DMS79 (cell line): ENCODE measurements around the gene TMEM131.

Source experiments
- DNase-seq: peaks from one replicate; lab custom pipeline; 2025; lab: John Stamatoyannopoulos, UW

The TMEM131 gene

GRCh38 chr2:97806738-97807618 is 188.8 kb downstream of the TMEM131 start:
- DNase-seq = peak; percentile 32

GRCh38 chr2:97805776-97806175 is 190.0 kb downstream of the TMEM131 start:
- no peak for DNase-seq

GRCh38 chr2:97801028-97801427 is 194.7 kb downstream of the TMEM131 start:
- no peak for DNase-seq

- DNase-seq = no peak
Measured at GRCh38 chr2:97798416-97798815, 197.3 kb downstream of the TMEM131 start.

- DNase-seq = no peak
Measured at GRCh38 chr2:97797355-97797754, 198.4 kb downstream of the TMEM131 start.

- no peak for DNase-seq
Measured at GRCh38 chr2:97796465-97797126, 199.2 kb downstream of the TMEM131 start.

- peak; percentile 80 for DNase-seq
Measured at GRCh38 chr2:97792416-97792815, 203.3 kb downstream of the TMEM131 start.

GRCh38 chr2:97788986-97789644 is 206.6 kb downstream of the TMEM131 start:
- DNase-seq = no peak

- DNase-seq = no peak
Measured at GRCh38 chr2:97785818-97786217, 209.9 kb downstream of the TMEM131 start.

GRCh38 chr2:97784953-97785352 is 210.8 kb downstream of the TMEM131 start:
- DNase-seq = no peak

- no peak for DNase-seq
Measured at GRCh38 chr2:97781981-97782380, 213.8 kb downstream of the TMEM131 start.

GRCh38 chr2:97779141-97779540 is 216.6 kb downstream of the TMEM131 start:
- DNase-seq = no peak

GRCh38 chr2:97775074-97775473 is 220.7 kb downstream of the TMEM131 start:
- DNase-seq = no peak

GRCh38 chr2:97774425-97774824 is 221.3 kb downstream of the TMEM131 start:
- DNase-seq = no peak

- no peak for DNase-seq
Measured at GRCh38 chr2:97770445-97770844, 225.3 kb downstream of the TMEM131 start.

GRCh38 chr2:97769711-97770110 is 226.0 kb downstream of the TMEM131 start:
- DNase-seq = no peak

GRCh38 chr2:97769308-97769707 is 226.4 kb downstream of the TMEM131 start:
- no peak for DNase-seq

- DNase-seq = no peak
Measured at GRCh38 chr2:97766567-97766966, 229.2 kb downstream of the TMEM131 start.

- DNase-seq = peak; percentile 93
Measured at GRCh38 chr2:97765933-97766332, 229.8 kb downstream of the TMEM131 start.

GRCh38 chr2:97764559-97765263 is 231.0 kb downstream of the TMEM131 start:
- DNase-seq = peak; percentile 67

- no peak for DNase-seq
Measured at GRCh38 chr2:97763176-97763845, 232.4 kb downstream of the TMEM131 start.

- DNase-seq = no peak
Measured at GRCh38 chr2:97761192-97761591, 234.6 kb downstream of the TMEM131 start.
